KOPT-K1 (cell line): ENCODE results near the gene SUPT20HL1.
"Not testable (repeated sequence)": the region's sequence is repeated elsewhere in the genome, so short reads cannot be mapped to it uniquely, and the experiment has no call there.

Experiments
- H3K27ac ChIP-seq: fragments of 200-600 bp; sonication (generic); 2 replicates; pipeline ENCODE4 v1.5.1; 2016; ENCODE audit warnings: antibody characterized with exemption, mild to moderate bottlenecking, low read depth, low read length; ENCODE audit not compliant: poor library complexity, severe bottlenecking
- H3K36me3 ChIP-seq: fragments of 200-600 bp; sonication (generic); 2 replicates; pipeline ENCODE4 v1.5.1; 2017; ENCODE audit warnings: antibody characterized with exemption, mild to moderate bottlenecking, low read length, moderate library complexity; ENCODE audit not compliant: insufficient read depth
- H3K9me3 ChIP-seq: fragments of 200-600 bp; sonication (generic); 2 replicates; pipeline ENCODE4 v1.5.1; 2017; ENCODE audit warnings: antibody characterized with exemption, low read length, mild to moderate bottlenecking; ENCODE audit not compliant: insufficient read depth, poor library complexity, severe bottlenecking

SUPT20HL1 gene

GRCh38 chrX:24341795-24342194 is 18.6 kb upstream of the SUPT20HL1 start:
- Histone ChIP-seq H3K9me3 (no peaks in the 10 kb centered on the region), H3K36me3 (no peaks in the 10 kb centered on the region), H3K27ac (no peak overlapping the region)

- Histone ChIP-seq H3K36me3 (no peaks in the 10 kb centered on the region), H3K27ac (no peak overlapping the region), H3K9me3 (no peaks in the 10 kb centered on the region)
Measured at GRCh38 chrX:24343719-24344118, 16.7 kb upstream of the SUPT20HL1 start.

- no peaks in the 10 kb centered on the region for H3K9me3 ChIP-seq
- no peak overlapping the region for H3K27ac ChIP-seq
- no peaks in the 10 kb centered on the region for H3K36me3 ChIP-seq
Measured at GRCh38 chrX:24347881-24348280, 12.6 kb upstream of the SUPT20HL1 start.

- H3K9me3 ChIP-seq, result no peaks in the 10 kb centered on the region
- no peak overlapping the region for H3K27ac ChIP-seq
- H3K36me3 ChIP-seq, result no peaks in the 10 kb centered on the region
Measured at GRCh38 chrX:24350217-24350616, 10.2 kb upstream of the SUPT20HL1 start.

GRCh38 chrX:24355095-24355494 is 5.3 kb upstream of the SUPT20HL1 start:
- Histone ChIP-seq H3K27ac (no peak overlapping the region), H3K36me3 (no peaks in the 10 kb centered on the region), H3K9me3 (no peaks in the 10 kb centered on the region)

- Histone ChIP-seq H3K27ac (no peak overlapping the region), H3K36me3 (no peaks in the 10 kb centered on the region), H3K9me3 (no peaks in the 10 kb centered on the region)
Measured at GRCh38 chrX:24357106-24357505, 3.3 kb upstream of the SUPT20HL1 start.

GRCh38 chrX:24362089-24362745 is 1.8 kb downstream of the SUPT20HL1 start:
- H3K27ac ChIP-seq, H3K36me3 ChIP-seq, H3K9me3 ChIP-seq: not testable (repeated sequence)

GRCh38 chrX:24363432-24364181 is 3.2 kb downstream of the SUPT20HL1 start:
- not testable (repeated sequence) for H3K9me3 ChIP-seq, H3K36me3 ChIP-seq, H3K27ac ChIP-seq

- H3K9me3 ChIP-seq, result no peaks in the 10 kb centered on the region
- H3K27ac ChIP-seq, result no peak overlapping the region
- H3K36me3 ChIP-seq, result no peaks in the 10 kb centered on the region
Measured at GRCh38 chrX:24364326-24364725, 3.9 kb downstream of the SUPT20HL1 start.

GRCh38 chrX:24364851-24365538 is 4.6 kb downstream of the SUPT20HL1 start:
- Histone ChIP-seq H3K9me3 (no peaks in the 10 kb centered on the region), H3K27ac (no peak overlapping the region), H3K36me3 (no peaks in the 10 kb centered on the region)

GRCh38 chrX:24366762-24367400 is 6.4 kb downstream of the SUPT20HL1 start:
- H3K36me3 ChIP-seq, H3K9me3 ChIP-seq, H3K27ac ChIP-seq: not testable (repeated sequence)

GRCh38 chrX:24369816-24370215 is 9.4 kb downstream of the SUPT20HL1 start:
- H3K36me3 ChIP-seq, result no peaks in the 10 kb centered on the region
- no peak overlapping the region for H3K27ac ChIP-seq
- H3K9me3 ChIP-seq, result no peaks in the 10 kb centered on the region

GRCh38 chrX:24371391-24371972 is 11.0 kb downstream of the SUPT20HL1 start:
- H3K36me3 ChIP-seq, result no peaks in the 10 kb centered on the region
- H3K27ac ChIP-seq, result no peak overlapping the region
- H3K9me3 ChIP-seq, result no peaks in the 10 kb centered on the region

GRCh38 chrX:24372021-24372763 is 11.8 kb downstream of the SUPT20HL1 start:
- Histone ChIP-seq H3K36me3 (no peaks in the 10 kb centered on the region), H3K9me3 (no peaks in the 10 kb centered on the region), H3K27ac (no peak overlapping the region)
